NCI-H1417 (cell line): ENCODE results near the gene STK11IP.
A peak's percentile ranks its signal among the peaks of the same experiment; 100 is the strongest.

Experiments
- DNase-seq, 3 experiments: peaks; one replicate each; lab custom pipeline; 2025; lab: John Stamatoyannopoulos, UW

The STK11IP gene

GRCh38 chr2:219619235-219619634 is 21.6 kb downstream of the STK11IP start:
- DNase-seq, result no peak

DNA sequence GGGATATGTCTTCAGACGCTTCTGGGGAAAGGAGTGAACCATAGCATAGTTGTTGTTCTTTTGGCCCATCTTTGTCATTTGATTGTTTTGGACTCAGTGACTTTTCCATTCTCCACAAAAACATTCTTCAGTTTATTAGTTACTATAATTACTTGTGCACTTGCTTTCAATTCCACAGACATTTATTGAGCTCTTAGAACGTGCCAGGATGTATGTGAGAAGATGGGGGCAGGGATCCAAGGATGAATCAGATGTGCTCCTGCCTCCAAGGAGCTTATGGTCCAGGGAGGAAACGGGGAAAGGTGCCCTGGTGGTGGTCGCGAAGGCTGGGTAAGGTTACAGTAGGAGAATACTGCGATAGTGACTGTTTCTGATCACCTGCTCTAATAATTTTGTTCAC is 22.9 kb downstream of the STK11IP start:
- no peak for DNase-seq

DNA sequence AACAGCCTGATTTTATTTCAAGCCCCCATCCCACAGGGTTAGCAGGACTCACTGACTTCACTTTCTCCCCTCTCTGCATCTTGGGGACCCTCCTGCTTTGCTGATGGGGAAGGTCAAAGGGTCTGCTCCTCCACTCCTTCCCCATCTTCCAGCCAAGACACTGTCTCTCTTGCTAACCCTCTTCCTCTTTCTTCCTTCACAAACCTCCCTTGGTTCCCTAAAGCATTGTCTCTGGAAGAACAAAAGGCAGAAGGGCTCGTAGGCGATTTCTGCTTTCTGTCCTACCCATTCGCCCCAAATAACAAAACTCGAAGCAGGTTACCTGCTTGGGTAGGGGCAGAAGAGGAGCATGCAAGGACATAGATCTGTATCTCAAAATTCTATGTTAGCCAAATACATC is 24.3 kb downstream of the STK11IP start:
- DNase-seq, result no peak

DNA sequence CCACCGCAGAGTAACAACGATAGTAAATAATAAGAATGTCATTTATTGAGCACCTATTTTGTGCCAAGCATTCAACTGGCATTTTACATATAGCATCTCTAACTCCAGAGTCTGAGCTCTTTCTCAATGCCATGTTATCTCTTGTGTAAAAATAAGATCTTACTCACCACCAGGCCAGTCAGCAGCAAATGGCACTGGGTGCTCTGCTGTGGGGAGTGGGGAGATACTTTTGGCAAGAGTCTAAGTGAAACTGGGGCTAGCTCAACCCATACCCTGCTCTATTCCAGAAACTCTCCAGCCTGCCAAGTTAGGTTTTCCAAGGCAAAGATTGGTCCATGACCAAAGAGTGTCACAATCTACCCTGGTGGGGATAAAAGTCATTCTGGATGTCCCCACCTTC is 24.8 kb downstream of the STK11IP start:
- no peak for DNase-seq

DNA sequence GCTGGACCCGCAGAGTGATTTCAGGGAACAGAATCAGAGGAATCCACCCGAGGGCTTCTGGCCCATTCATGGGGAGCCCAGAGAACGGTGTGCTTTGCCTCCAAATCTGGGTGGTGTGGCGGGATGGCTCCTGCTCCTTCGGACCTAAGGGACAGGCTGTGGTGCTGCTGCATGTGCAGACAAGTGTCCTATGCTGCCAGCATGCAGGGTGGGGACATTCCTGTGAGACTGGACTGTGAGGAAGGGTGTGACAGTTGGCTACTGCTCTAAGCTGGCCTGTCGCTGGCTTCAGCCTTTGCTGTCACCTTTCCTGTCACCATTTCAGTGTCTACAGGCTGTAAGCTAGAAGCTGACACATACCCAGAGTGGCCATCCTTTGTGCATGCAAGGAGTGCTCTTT is 26.9 kb downstream of the STK11IP start:
- no peak for DNase-seq

- DNase-seq, result no peak
Measured at GRCh38 chr2:219625179-219625578, 27.5 kb downstream of the STK11IP start.

GRCh38 chr2:219626540-219626939 is 28.9 kb downstream of the STK11IP start:
- DNase-seq, result peak in 1 of 3 experiments; percentile 19

DNA sequence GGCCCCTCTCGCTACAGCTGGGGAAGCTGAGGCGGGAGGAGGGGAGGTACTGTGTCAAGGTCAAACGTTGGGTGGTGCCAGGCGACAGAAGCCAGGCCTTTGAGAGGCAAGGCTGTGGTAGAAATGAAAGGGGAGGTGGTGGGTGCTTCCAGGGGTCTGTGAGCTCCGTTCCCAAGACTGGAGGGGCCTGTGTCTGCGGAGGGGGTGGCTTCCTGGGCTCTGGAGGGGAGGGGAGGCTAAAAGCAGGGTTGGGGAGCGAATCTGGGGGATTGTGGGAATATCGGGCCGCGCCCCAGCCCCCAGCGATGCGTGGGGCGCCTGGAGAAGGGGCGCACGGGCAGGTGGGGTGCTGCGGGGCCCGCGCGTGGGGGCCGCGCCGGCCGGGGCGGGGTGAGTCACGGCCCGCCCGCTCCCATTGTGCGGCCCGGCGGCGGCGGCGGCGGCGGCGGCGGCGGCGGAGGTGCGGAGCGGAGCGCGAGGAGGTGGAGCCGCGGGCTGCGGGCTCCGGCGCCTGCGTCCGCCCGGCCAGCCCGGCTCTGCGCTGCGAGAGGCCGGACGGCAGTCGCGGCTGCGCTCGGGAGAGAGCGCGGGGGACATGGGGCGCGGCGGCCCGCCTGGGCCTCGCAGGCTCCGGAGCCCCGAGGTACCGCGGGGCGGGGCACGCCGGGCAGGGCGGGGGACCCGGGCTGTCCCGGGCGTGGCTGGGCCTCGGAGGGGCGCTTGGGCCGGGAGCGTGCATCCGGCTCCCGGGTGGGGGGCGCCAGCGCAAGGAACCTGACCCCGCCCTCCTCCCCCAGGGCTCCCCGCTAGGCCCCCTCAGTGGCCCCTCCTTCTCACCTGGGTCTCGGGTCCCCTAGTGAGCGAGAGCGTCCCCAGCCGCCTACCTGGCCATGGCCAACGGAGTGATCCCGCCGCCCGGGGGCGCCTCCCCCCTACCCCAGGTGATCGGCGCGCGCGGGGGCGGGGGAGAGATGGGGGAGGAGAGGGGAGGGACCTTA is 29.7 kb downstream of the STK11IP start, which contains the start of gene SLC4A3:
SLC4A3 (plus strand) TSS at position 528 of the 998 bp plus-strand sequence; CDS start at position 891, 363 bp downstream.
- peak in 2 of 3 experiments; percentile 62 to 69 for DNase-seq

DNA sequence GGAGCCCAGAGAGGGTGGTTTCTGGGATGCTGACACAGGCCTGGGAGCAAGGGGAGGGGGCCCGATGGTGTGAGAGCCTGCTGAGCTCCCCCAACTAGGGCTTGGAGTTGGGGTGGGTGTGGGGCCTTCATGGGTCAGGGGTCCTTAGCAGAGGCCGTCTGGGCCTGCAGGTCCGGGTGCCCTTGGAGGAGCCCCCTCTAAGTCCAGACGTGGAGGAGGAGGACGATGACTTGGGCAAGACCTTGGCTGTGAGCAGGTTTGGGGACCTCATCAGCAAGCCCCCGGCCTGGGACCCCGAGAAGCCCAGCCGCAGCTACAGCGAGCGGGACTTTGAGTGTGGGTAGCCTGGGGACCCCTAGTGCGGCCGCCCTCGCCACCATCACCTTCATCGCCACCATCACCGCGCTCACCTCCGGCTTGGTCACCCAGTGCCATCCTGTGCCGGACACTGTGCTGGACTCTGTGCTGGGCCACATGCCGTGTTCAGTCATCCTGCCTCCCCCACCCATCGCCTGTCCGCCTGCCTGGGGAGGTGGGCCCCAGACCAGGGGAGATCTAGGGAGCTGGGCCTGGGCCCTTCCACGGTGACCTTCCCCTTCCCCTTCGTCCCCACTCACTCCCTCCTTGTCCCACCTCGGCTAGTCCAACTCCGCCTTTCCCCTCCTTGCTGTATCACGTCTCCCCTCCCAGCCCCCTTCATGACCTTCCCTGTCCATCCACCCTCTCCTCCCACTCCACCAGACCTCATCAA is 30.8 kb downstream of the STK11IP start:
- DNase-seq, result no peak

GRCh38 chr2:219628986-219629901 is 31.6 kb downstream of the STK11IP start:
- DNase-seq, result no peak

GRCh38 chr2:219629976-219630695 is 32.5 kb downstream of the STK11IP start:
- DNase-seq, result no peak

DNA sequence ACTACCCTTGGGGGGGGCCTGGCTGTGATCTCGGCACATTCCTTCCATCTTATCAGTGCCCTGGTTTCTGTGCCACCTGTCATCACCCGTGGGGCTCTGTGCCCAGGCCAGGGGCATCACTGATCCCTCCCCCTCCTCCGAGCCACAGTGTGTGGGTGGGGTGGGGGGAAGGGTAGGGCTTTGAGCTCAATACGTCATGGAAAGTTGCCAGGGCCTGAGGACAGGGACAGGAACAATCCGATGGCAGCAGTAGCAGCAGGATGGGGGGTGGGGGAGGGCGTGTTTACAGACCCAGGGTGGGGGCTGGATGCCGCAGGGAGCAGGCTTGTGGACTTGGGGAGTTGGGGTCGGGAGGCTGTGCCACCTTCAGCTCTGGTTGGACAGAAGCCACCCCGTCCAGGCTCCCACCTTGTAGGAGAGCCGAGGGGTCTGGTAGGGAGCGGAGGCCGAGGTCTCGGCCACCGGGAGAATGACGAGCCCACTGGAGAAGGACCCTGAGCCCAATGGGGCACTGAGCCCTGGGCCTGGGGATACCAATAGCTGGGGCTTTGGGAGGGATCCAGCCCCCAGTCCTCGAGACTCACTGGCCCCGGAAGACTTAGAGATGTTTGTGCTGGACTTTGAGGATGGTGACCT is 33.2 kb downstream of the STK11IP start:
- no peak for DNase-seq

GRCh38 chr2:219631406-219631891 is 33.8 kb downstream of the STK11IP start:
- DNase-seq, result no peak

- no peak for DNase-seq
Measured at GRCh38 chr2:219631904-219632759, 34.5 kb downstream of the STK11IP start.

GRCh38 chr2:219632760-219633105 is 35.1 kb downstream of the STK11IP start:
- no peak for DNase-seq

GRCh38 chr2:219633276-219634065 is 35.8 kb downstream of the STK11IP start:
- DNase-seq, result no peak

DNA sequence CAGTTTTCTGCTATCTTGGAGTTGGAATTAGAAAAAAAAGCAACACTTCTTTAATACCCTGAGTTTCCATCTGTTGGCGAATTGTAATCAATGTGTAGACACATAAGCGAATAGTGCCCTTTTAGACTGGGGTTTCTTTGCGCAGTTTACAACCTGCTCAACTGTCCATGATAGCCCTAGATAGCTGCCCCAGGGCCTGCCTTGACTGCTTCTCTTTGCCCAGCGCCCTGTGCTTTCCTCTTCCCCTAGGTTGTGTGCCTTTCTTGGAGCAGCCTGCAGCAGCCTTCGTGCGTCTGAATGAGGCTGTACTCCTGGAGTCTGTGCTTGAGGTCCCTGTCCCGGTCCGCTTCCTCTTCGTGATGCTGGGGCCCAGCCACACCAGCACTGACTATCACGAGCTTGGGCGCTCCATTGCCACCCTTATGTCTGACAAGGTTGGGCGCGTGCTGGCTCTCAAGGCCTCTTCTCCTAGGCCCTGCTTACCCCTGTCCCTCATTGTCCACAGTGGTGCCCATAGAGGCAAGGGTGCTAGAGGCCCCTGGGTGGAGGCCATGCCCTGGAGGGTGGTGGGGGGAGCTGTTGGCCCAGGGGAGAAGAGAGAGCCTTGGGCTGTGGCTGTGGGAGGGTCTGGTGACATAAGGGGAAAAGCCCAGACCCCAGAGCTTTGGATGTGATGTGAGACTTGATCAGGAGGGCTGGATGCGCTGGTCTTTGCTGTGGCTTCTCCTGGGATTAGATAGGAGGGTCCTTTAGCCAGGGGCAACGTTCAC is 36.7 kb downstream of the STK11IP start:
- DNase-seq, result no peak
